H1 (cell line): ENCODE measurements around the gene HOXB6. TPM values are rescaled to one million over a fixed set of nuclear protein-coding genes. Genes with fewer than 3 reads are reported as not detected.
A peak's percentile ranks its signal among the peaks of the same experiment; 100 is the strongest.

Experiments
- CTCF ChIA-PET: fragments of 300-600 bp; sonication (Branson Sonifier 250); formaldehyde crosslinking; loops from one replicate; lab custom pipeline; 2021; ENCODE audit not compliant: partially characterized antibody; lab: Charles Lee
- POLR2A ChIA-PET: fragments of 300-600 bp; sonication (Branson Sonifier 250); formaldehyde crosslinking; loops from one replicate; lab custom pipeline; 2021; ENCODE audit warnings: inconsistent platforms; ENCODE audit not compliant: partially characterized antibody; lab: Charles Lee
- DNase-seq, 2 experiments: peaks; one replicate each; pipeline versions ENCODE4 v3.0.0 to v3.0.0-alpha.2; 2010 to 2022; ENCODE audit warnings: low spot score in 2 of 2, low read depth in 1 of 2, mixed read lengths in 1 of 2
- FAIRE-seq: peaks from 2 replicates; lab custom pipeline; 2011; peaks lifted over from hg19 to GRCh38; lab: Jason Lieb, UNC
- H2AFZ ChIP-seq: 2 replicates; pipeline ENCODE4 v1.8.1; 2012; ENCODE audit warnings: low read length, inconsistent platforms
- H2AK5ac ChIP-seq: 2 replicates; pipeline ENCODE4 v1.6.1; 2013; ENCODE audit warnings: low read depth, low read length
- H2BK120ac ChIP-seq: replicated peaks from 2 replicates; pipeline ENCODE3; 2013; ENCODE audit warnings: low read depth, low read length, inconsistent platforms
- H2BK12ac ChIP-seq: 2 replicates; pipeline ENCODE4 v1.6.1; 2013; ENCODE audit warnings: low read depth, low read length
- H2BK15ac ChIP-seq: 2 replicates; pipeline ENCODE4 v1.6.1; 2013; ENCODE audit warnings: low read length
- H2BK20ac ChIP-seq: 2 replicates; pipeline ENCODE4 v1.6.1; 2013; ENCODE audit warnings: low read length
- H2BK5ac ChIP-seq: 2 replicates; pipeline ENCODE4 v1.6.1; 2013; ENCODE audit warnings: low read depth, low read length
- H3K14ac ChIP-seq: 2 replicates; pipeline ENCODE4 v1.6.1; 2013; ENCODE audit warnings: inconsistent platforms; ENCODE audit not compliant: insufficient read length
- H3K18ac ChIP-seq: 2 replicates; pipeline ENCODE4 v1.6.1; 2013; ENCODE audit warnings: low read length; ENCODE audit errors: extremely low read depth
- H3K23ac ChIP-seq: 2 replicates; pipeline ENCODE4 v1.6.1; 2013; ENCODE audit warnings: inconsistent platforms; ENCODE audit not compliant: insufficient read length
- H3K23me2 ChIP-seq: 2 replicates; pipeline ENCODE4 v1.6.1; 2013; ENCODE audit warnings: low read depth, low read length
- H3K27ac ChIP-seq: 2 replicates; pipeline ENCODE4 v1.6.1; 2011; ENCODE audit warnings: low read depth, low read length, inconsistent platforms
- H3K27me3 ChIP-seq, 4 experiments: replicated peaks in 1 of 4; 1 replicate in 1 of 4; 2 replicates in 3 of 4; pipeline versions ENCODE4 v1.6.1 to v1.8.1; 2011 to 2013; ENCODE audit warnings: low read length in 3 of 4, mild to moderate bottlenecking in 3 of 4, inconsistent platforms in 2 of 4, mixed read lengths in 2 of 4, moderate library complexity in 1 of 4; ENCODE audit not compliant: control insufficient read depth in 3 of 4, insufficient read depth in 3 of 4; ENCODE audit errors: extremely low read depth in 1 of 4
- H3K36me3 ChIP-seq, 4 experiments: 2 replicates each; pipeline versions ENCODE4 v1.6.1 to v1.8.1; 2011 to 2013; ENCODE audit warnings: mild to moderate bottlenecking in 4 of 4, low read length in 3 of 4, moderate library complexity in 2 of 4, control low read depth in 1 of 4, inconsistent platforms in 1 of 4; ENCODE audit not compliant: insufficient read depth in 4 of 4, control insufficient read depth in 2 of 4
- H3K4ac ChIP-seq: replicated peaks from 2 replicates; pipeline ENCODE3; 2013; ENCODE audit warnings: low read length, low read depth, mixed read lengths, inconsistent platforms; ENCODE audit not compliant: insufficient read length
- H3K4me1 ChIP-seq, 4 experiments: replicated peaks in 1 of 4; 1 replicate in 1 of 4; 2 replicates in 3 of 4; pipeline versions ENCODE4 v1.6.1 to v1.8.1; 2011 to 2013; ENCODE audit warnings: low read length in 3 of 4, inconsistent platforms in 2 of 4, mixed read lengths in 1 of 4; ENCODE audit not compliant: insufficient read depth in 4 of 4, control insufficient read depth in 3 of 4
- H3K4me2 ChIP-seq, 2 experiments: 2 replicates each; pipeline versions ENCODE4 v1.6.1 to v1.8.1; 2011 to 2013; ENCODE audit warnings: low read depth in 2 of 2, low read length in 2 of 2, control low read depth in 1 of 2, inconsistent platforms in 1 of 2, mild to moderate bottlenecking in 1 of 2; ENCODE audit not compliant: insufficient read depth in 1 of 2
- H3K4me3 ChIP-seq, 4 experiments: fragments of 200-600, 300-600 bp in 1 of 4; sonication (generic), shearing (Covaris generic), sonication (Bioruptor Twin) in 1 of 4; 2 replicates each; pipeline versions ENCODE4 v1.5.1 to v1.8.1; 2011 to 2016; ENCODE audit warnings: low read length in 4 of 4, low read depth in 3 of 4, control low read depth in 2 of 4, inconsistent platforms in 2 of 4, mild to moderate bottlenecking in 2 of 4, mixed read lengths in 1 of 4, moderate library complexity in 1 of 4; ENCODE audit not compliant: insufficient read depth in 2 of 4; ENCODE audit errors: extremely low read depth in 1 of 4
- H3K56ac ChIP-seq: replicated peaks from 2 replicates; pipeline ENCODE3; 2013; ENCODE audit warnings: low read depth, mild to moderate bottlenecking, mixed read lengths, low read length, inconsistent platforms; ENCODE audit not compliant: insufficient read length
- H3K79me1 ChIP-seq: 2 replicates; pipeline ENCODE4 v1.6.1; 2013; ENCODE audit warnings: low read depth, low read length, control low read depth
- H3K79me2 ChIP-seq, 2 experiments: 2 replicates each; pipeline versions ENCODE4 v1.6.1 to v1.8.1; 2012 to 2013; ENCODE audit warnings: low read length in 2 of 2, mild to moderate bottlenecking in 2 of 2, inconsistent platforms in 1 of 2; ENCODE audit not compliant: insufficient read depth in 2 of 2, control insufficient read depth in 1 of 2
- H3K9ac ChIP-seq, 4 experiments: replicated peaks in 1 of 4; 1 replicate in 1 of 4; 2 replicates in 3 of 4; pipeline versions ENCODE4 v1.6.1 to v1.8.1; 2011 to 2013; ENCODE audit warnings: low read depth in 3 of 4, low read length in 3 of 4, control low read depth in 2 of 4, mild to moderate bottlenecking in 2 of 4, moderate library complexity in 2 of 4, inconsistent platforms in 1 of 4; ENCODE audit errors: extremely low read depth in 1 of 4
- H3K9me3 ChIP-seq, 2 experiments: 2 replicates each; pipeline versions ENCODE4 v1.6.1 to v1.8.1; 2012 to 2013; ENCODE audit warnings: mild to moderate bottlenecking in 2 of 2, moderate library complexity in 2 of 2, control low read depth in 1 of 2, inconsistent platforms in 1 of 2, low read depth in 1 of 2, low read length in 1 of 2, mixed read lengths in 1 of 2; ENCODE audit not compliant: insufficient read depth in 2 of 2
- H4K20me1 ChIP-seq, 2 experiments: replicated peaks in 1 of 2; 2 replicates each; pipeline versions ENCODE3 to v1.8.1; 2011 to 2013; ENCODE audit warnings: inconsistent platforms in 2 of 2, low read length in 2 of 2, mild to moderate bottlenecking in 1 of 2; ENCODE audit not compliant: insufficient read depth in 2 of 2, control insufficient read depth in 1 of 2
- H4K5ac ChIP-seq: 2 replicates; pipeline ENCODE4 v1.6.1; 2013; ENCODE audit warnings: low read length, low read depth, mixed read lengths, inconsistent platforms; ENCODE audit not compliant: insufficient read length
- H4K8ac ChIP-seq: 2 replicates; pipeline ENCODE4 v1.8.0; 2013; ENCODE audit warnings: mild to moderate bottlenecking, moderate library complexity, low read length, inconsistent platforms; ENCODE audit not compliant: insufficient read depth; ENCODE audit errors: extremely low read depth
- H4K91ac ChIP-seq: replicated peaks from 2 replicates; pipeline ENCODE3; 2013; ENCODE audit warnings: low read length, mixed read lengths, inconsistent platforms; ENCODE audit not compliant: insufficient read length
- BRCA1 ChIP-seq: IDR thresholded peaks from 2 replicates; pipeline ENCODE4 v1.6.1; 2012; ENCODE audit warnings: low read depth, low read length, improper control_type of control experiment
- CBX8 ChIP-seq: fragments of 300-800, 300-1000 bp; sonication (generic); IDR thresholded peaks from 2 replicates; pipeline ENCODE4 v1.7.1; 2016; ENCODE audit warnings: low read depth, low read length, borderline replicate concordance
- EZH2 ChIP-seq: fragments of 200-600 bp; sonication (generic); IDR thresholded peaks from 2 replicates; pipeline ENCODE4 v1.7.1; 2012; ENCODE audit warnings: low read depth, mild to moderate bottlenecking, moderate library complexity, low read length, inconsistent platforms; ENCODE audit not compliant: severe bottlenecking
- FOSL1 ChIP-seq: IDR thresholded peaks from 2 replicates; pipeline ENCODE4 v1.6.1; 2011; ENCODE audit warnings: mild to moderate bottlenecking, low read depth, low read length, moderate library complexity; ENCODE audit not compliant: insufficient read depth
- KDM5A ChIP-seq: fragments of 200-600 bp; IDR thresholded peaks from 2 replicates; pipeline ENCODE4 v1.7.1; 2012; ENCODE audit warnings: mild to moderate bottlenecking, low read length, inconsistent platforms, mixed read lengths
- RAD21 ChIP-seq, 2 experiments: IDR thresholded peaks in 1 of 2; conservative IDR thresholded peaks in 1 of 2; 2 replicates each; pipeline ENCODE4 v1.6.1; 2011; ENCODE audit warnings: low read depth in 2 of 2, low read length in 2 of 2, improper control_type of control experiment in 1 of 2, inconsistent platforms in 1 of 2, mild to moderate bottlenecking in 1 of 2, moderate library complexity in 1 of 2
- SUZ12 ChIP-seq: fragments of 200-600 bp; sonication (generic); IDR thresholded peaks from 2 replicates; pipeline ENCODE4 v1.6.1; 2012; ENCODE audit warnings: mild to moderate bottlenecking, inconsistent platforms, low read length, moderate library complexity, mixed read lengths
- WGBS, 2 experiments: shearing (Covaris generic) in 1 of 2; methylation state at CpG; one replicate each; pipeline versions ENCODE4 v1.1.6 to v1.1.7; 2013 to 2015; ENCODE audit warnings: low lambda C conversion rate in 2 of 2, mixed read lengths in 2 of 2, inconsistent platforms in 1 of 2, low coverage in 1 of 2, missing lambda C conversion rate in 1 of 2; ENCODE audit not compliant: insufficient replicate concordance in 2 of 2, insufficient coverage in 1 of 2, insufficient read length in 1 of 2; ENCODE audit errors: extremely low coverage in 1 of 2, missing lambda C conversion rate in 1 of 2; 5-methylcytosine and 5-hydroxymethylcytosine counted together
- polyA plus RNA-seq, 7 experiments: library from polyadenylated mRNA; depleted of rRNA in 3 of 7; stranded (reverse) in 5 of 7; unstranded in 2 of 7; fragments of >200 nt in 5 of 7; fragments of 200-250 nt in 2 of 7; gene quantifications; 1 replicate in 5 of 7; 2 replicates in 1 of 7; 4 replicates in 1 of 7; pipeline versions ENCODE4 v1.2.1 to v1.2.3, GENCODE V29; 2011 to 2013; ENCODE audit warnings: missing spikeins in 2 of 7, mixed read lengths in 2 of 7
- total RNA-seq: library from RNA; stranded (reverse); fragmentation: NEBNext Ultra II Directional; extraction: Animal tissue kit (Norgen Biotek cat#: 25700); gene quantifications from 2 replicates; pipeline ENCODE4 v1.2.1, GENCODE V29; 2021

The HOXB6 gene
- total and polyA plus RNA-seq, 2 of the 8 experiments (the other 6 are each of a cell fraction or from before 2014, with no cell fraction given), result not detected

DNA sequence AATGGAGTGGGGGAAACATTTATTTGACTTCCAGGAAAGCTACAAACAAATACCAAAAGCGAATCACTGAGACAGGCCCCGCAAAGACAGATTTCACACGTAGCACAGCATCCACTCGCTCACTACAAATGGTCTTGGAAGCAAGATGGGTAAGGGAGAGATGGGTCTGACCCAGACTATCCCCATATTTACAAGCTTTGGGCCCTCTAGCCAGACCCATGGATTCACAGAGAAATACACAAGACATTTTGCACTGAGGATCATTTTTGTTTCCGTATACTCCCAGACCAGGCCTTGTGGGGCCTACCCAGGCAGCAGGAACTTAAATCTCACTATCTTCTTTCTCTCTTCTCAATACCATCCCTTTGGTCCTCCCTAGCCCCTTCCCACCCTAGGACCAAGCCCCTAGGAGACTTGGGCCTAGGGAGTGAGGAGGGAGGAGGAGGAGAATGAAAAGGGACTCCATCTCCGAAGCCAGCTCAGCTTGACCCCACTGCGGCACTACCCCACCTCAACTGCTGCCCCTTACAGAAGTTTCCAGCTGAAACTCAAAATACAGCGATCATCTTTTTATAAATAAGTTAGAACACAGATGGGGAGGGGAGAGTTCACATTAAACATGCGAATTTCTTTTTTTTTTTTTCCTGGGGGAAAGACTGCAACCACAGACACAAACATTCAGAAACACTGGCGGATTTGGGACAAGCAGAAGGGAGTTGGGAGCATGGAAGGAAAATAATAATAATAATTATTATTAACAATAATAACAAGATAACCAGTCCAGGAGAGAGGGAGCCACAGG lies 13.3 kb downstream of the HOXB6 start:
- Histone ChIP-seq H3K9ac (no peak overlapping the region), H3K79me1 (no peaks in the 10 kb centered on the region), H4K20me1 (peaks cover 28 to 39% of the 10 kb centered on the region in 2 experiments), H3K27me3 (peaks cover 95 to 100% (median 99%) of the 10 kb centered on the region in 4 experiments), H3K14ac (no peak overlapping the region), H3K9me3 (no peaks in the 10 kb centered on the region; a peak in 1 of 4 replicates), H3K27ac (no peak overlapping the region), H2BK20ac (no peak overlapping the region), H4K91ac (no peak overlapping the region), H2AFZ (no peak overlapping the region), H3K4me2 (no peak overlapping the region), H3K79me2 (no peaks in the 10 kb centered on the region), H2BK12ac (peak overlapping the region; percentile 80; the same call in 1 of the 2 replicates), H3K36me3 (peaks cover 0 to 3% (median 0%) of the 10 kb centered on the region in 4 experiments; a peak in 1 of 8 replicates), H4K5ac (no peak overlapping the region), H3K56ac (no peak overlapping the region), H2BK120ac (no peak overlapping the region), H3K18ac (no peak overlapping the region), H3K4me1 (peaks cover 0 to 10% (median 3%) of the 10 kb centered on the region in 4 experiments; a peak in 5 of 7 replicates), H4K8ac (no peak overlapping the region), H2BK15ac (no peak overlapping the region), H2BK5ac (no peak overlapping the region), H3K4ac (no peak overlapping the region), H3K23me2 (no peaks in the 10 kb centered on the region; the same call in 1 of the 2 replicates), H3K4me3 (no peak overlapping the region), H2AK5ac (no peak overlapping the region), H3K23ac (no peak overlapping the region)
- no peak for FAIRE-seq
- no peak for DNase-seq
- POLR2A ChIA-PET, result interaction anchor here (0.6 kb wide), 1 partner anchor 213 kb away, joined by 3 read pairs; no protein-coding TSS in a partner anchor
- 40% methylated on average over 10 of the region's 10 CpGs; no CpG with 5 or more reads in 1 of the 2 experiments for WGBS, 2 experiments
- TF ChIP-seq BRCA1, result no peak
- peak; percentile 18; the same call in 1 of the 2 replicates for TF ChIP-seq CBX8
- no peak for TF ChIP-seq KDM5A
- TF ChIP-seq RAD21 (IDR thresholded peaks at IDR 0.05 in 1 of 2, conservative IDR thresholded peaks at IDR 0.05 in 1 of 2; ENCODE audit: low read depth in 2 of 2, low read length in 2 of 2), result no peak
- TF ChIP-seq FOSL1, result no peak
- peak; percentile 29 for TF ChIP-seq EZH2
- TF ChIP-seq SUZ12, result peak; percentile 68; the same call in 1 of the 2 replicates
- CTCF ChIA-PET, result interaction anchor here (0.7 to 7.0 kb wide), 15 partner anchors 22 to 702 kb away, joined by 3 to 53 read pairs (median 5); no protein-coding TSS in a partner anchor
